Cerebellar cortex (tissue), 1 donor: ENCODE measurements around the gene CALM1.

Source experiments
- DNase-seq: peaks from one replicate; pipeline ENCODE4 v3.0.0-alpha.2; 2015; ENCODE audit warnings: low spot score

The CALM1 gene

GRCh38 chr14:90396341-90397339 is at the start of gene CALM1:
Gene CALM1 (plus strand): TSS chr14:90397029. CDS start chr14:90397231, 202 bp downstream.
- peak; percentile 83 for DNase-seq

GRCh38 chr14:90348270-90348669 is 48.6 kb upstream of the CALM1 start:
- no peak for DNase-seq

GRCh38 chr14:90349739-90350138 is 47.1 kb upstream of the CALM1 start:
- DNase-seq, result no peak

GRCh38 chr14:90354551-90355298 is 42.1 kb upstream of the CALM1 start:
- peak; percentile 57 for DNase-seq

GRCh38 chr14:90355540-90356518 is 41.0 kb upstream of the CALM1 start:
- DNase-seq, result no peak

- DNase-seq, result no peak
Measured at GRCh38 chr14:90356925-90357324, 39.9 kb upstream of the CALM1 start.

- DNase-seq, result no peak
Measured at GRCh38 chr14:90358359-90358758, 38.5 kb upstream of the CALM1 start.

- no peak for DNase-seq
Measured at GRCh38 chr14:90361865-90362557, 34.8 kb upstream of the CALM1 start.

- no peak for DNase-seq
Measured at GRCh38 chr14:90362558-90362896, 34.3 kb upstream of the CALM1 start.

GRCh38 chr14:90368946-90369721 is 27.7 kb upstream of the CALM1 start:
- DNase-seq, result peak; percentile 13

GRCh38 chr14:90373887-90374286 is 22.9 kb upstream of the CALM1 start:
- DNase-seq, result no peak

- no peak for DNase-seq
Measured at GRCh38 chr14:90374813-90375212, 22.0 kb upstream of the CALM1 start.

GRCh38 chr14:90375934-90376333 is 20.9 kb upstream of the CALM1 start:
- no peak for DNase-seq

- DNase-seq, result no peak
Measured at GRCh38 chr14:90378249-90378648, 18.6 kb upstream of the CALM1 start.

GRCh38 chr14:90379106-90379505 is 17.7 kb upstream of the CALM1 start:
- no peak for DNase-seq

- peak; percentile 84 for DNase-seq
Measured at GRCh38 chr14:90381011-90381786, 15.6 kb upstream of the CALM1 start.

- peak; percentile 75 for DNase-seq
Measured at GRCh38 chr14:90381999-90382451, 14.8 kb upstream of the CALM1 start.

- peak; percentile 85 for DNase-seq
Measured at GRCh38 chr14:90382491-90383125, 14.2 kb upstream of the CALM1 start.
